RCC 7860 (cell line): ENCODE data around the gene HAPLN2.

Experiments used
- DNase-seq: peaks from one replicate; pipeline ENCODE4 v3.0.0-alpha.2; 2015; ENCODE audit warnings: low spot score
- FAIRE-seq: peaks from 2 replicates; lab custom pipeline; 2012; peaks lifted over from hg19 to GRCh38; lab: Jason Lieb, UNC

The HAPLN2 gene

GRCh38 chr1:156659661-156659987 lies 40.4 kb downstream of the HAPLN2 start:
- DNase-seq, result no peak
- FAIRE-seq, result no peak

- peak; percentile 21 for FAIRE-seq
- DNase-seq, result peak; percentile 95
Measured at GRCh38 chr1:156659988-156660751, 41.0 kb downstream of the HAPLN2 start.

GRCh38 chr1:156660752-156661112 lies 41.5 kb downstream of the HAPLN2 start:
- DNase-seq (no peak), FAIRE-seq (no peak)

GRCh38 chr1:156662005-156662799 lies 43.0 kb downstream of the HAPLN2 start:
- DNase-seq (peak; percentile 18), FAIRE-seq (no peak)

- DNase-seq (no peak), FAIRE-seq (no peak)
Measured at GRCh38 chr1:156662800-156663055, 43.5 kb downstream of the HAPLN2 start.

GRCh38 chr1:156663178-156663577 lies 44.0 kb downstream of the HAPLN2 start:
- no peak for DNase-seq
- no peak for FAIRE-seq

GRCh38 chr1:156664046-156664766 lies 45.0 kb downstream of the HAPLN2 start:
- no peak for DNase-seq
- no peak for FAIRE-seq

GRCh38 chr1:156664767-156665411 lies 45.7 kb downstream of the HAPLN2 start:
- FAIRE-seq (no peak), DNase-seq (no peak)

GRCh38 chr1:156665539-156665938 lies 46.3 kb downstream of the HAPLN2 start:
- no peak for FAIRE-seq

GRCh38 chr1:156666862-156667609 lies 47.8 kb downstream of the HAPLN2 start:
- FAIRE-seq, result no peak

More at GRCh38 chr1:156665539-156665938, 46.3 kb downstream of the HAPLN2 start:
- DNase-seq, result no peak

GRCh38 chr1:156667610-156667967 lies 48.4 kb downstream of the HAPLN2 start:
- FAIRE-seq (no peak), DNase-seq (no peak)

More at GRCh38 chr1:156666862-156667609, 47.8 kb downstream of the HAPLN2 start:
- no peak for DNase-seq

- no peak for DNase-seq
- FAIRE-seq, result no peak
Measured at GRCh38 chr1:156667968-156668709, 48.9 kb downstream of the HAPLN2 start.

- DNase-seq (no peak), FAIRE-seq (no peak)
Measured at GRCh38 chr1:156668801-156669637, 49.8 kb downstream of the HAPLN2 start.

GRCh38 chr1:156669794-156670193 lies 50.6 kb downstream of the HAPLN2 start:
- DNase-seq (no peak), FAIRE-seq (no peak)

GRCh38 chr1:156670359-156670758 lies 51.1 kb downstream of the HAPLN2 start:
- DNase-seq, result no peak
- FAIRE-seq, result no peak

GRCh38 chr1:156670791-156671190 lies 51.6 kb downstream of the HAPLN2 start:
- DNase-seq, result no peak
- FAIRE-seq, result no peak

- DNase-seq (no peak), FAIRE-seq (no peak)
Measured at GRCh38 chr1:156671804-156672203, 52.6 kb downstream of the HAPLN2 start.

- DNase-seq (no peak), FAIRE-seq (no peak)
Measured at GRCh38 chr1:156673387-156674121, 54.3 kb downstream of the HAPLN2 start.
